Neuronal stem cell (in vitro differentiated cells): ENCODE data around the gene TMEM116.
"Not testable (repeated sequence)": the region's sequence is repeated elsewhere in the genome, so short reads cannot be mapped to it uniquely, and the experiment has no call there.

Experiments
- DNase-seq: peaks from one replicate; pipeline ENCODE4 v3.0.0-alpha.2; 2013; ENCODE audit warnings: low spot score
- H2AFZ ChIP-seq: one replicate; pipeline ENCODE4 v1.6.1; 2013; ENCODE audit warnings: mild to moderate bottlenecking, low read length, inconsistent platforms
- H2AK5ac ChIP-seq: 2 replicates; pipeline ENCODE4 v1.6.1; 2013; ENCODE audit warnings: low read depth, mild to moderate bottlenecking, inconsistent platforms, low read length, moderate library complexity, mixed read lengths
- H2BK120ac ChIP-seq: 2 replicates; pipeline ENCODE4 v1.6.1; 2013; ENCODE audit warnings: low read depth, mild to moderate bottlenecking, inconsistent platforms, low read length, moderate library complexity, mixed read lengths
- H2BK12ac ChIP-seq: one replicate; pipeline ENCODE4 v1.6.1; 2013; ENCODE audit warnings: low read length, inconsistent platforms
- H2BK15ac ChIP-seq: 2 replicates; pipeline ENCODE4 v1.6.1; 2013; ENCODE audit warnings: mild to moderate bottlenecking, low read length, inconsistent platforms, mixed read lengths
- H2BK5ac ChIP-seq: one replicate; pipeline ENCODE4 v1.6.1; 2013; ENCODE audit warnings: inconsistent platforms, mild to moderate bottlenecking, low read length, moderate library complexity
- H3K14ac ChIP-seq: one replicate; pipeline ENCODE4 v1.6.1; 2013; ENCODE audit warnings: low read length, inconsistent platforms
- H3K18ac ChIP-seq: 2 replicates; pipeline ENCODE4 v1.6.1; 2013; ENCODE audit warnings: low read length, inconsistent platforms
- H3K23ac ChIP-seq: 2 replicates; pipeline ENCODE4 v1.6.1; 2013; ENCODE audit warnings: low read depth, mild to moderate bottlenecking, mixed read lengths, low read length, inconsistent platforms; ENCODE audit not compliant: poor library complexity
- H3K27ac ChIP-seq: replicated peaks from 3 replicates; pipeline ENCODE4 v1.5.1; 2013; ENCODE audit warnings: low read length, inconsistent platforms
- H3K27me3 ChIP-seq, 3 experiments: 2 replicates each; pipeline ENCODE4 v1.6.1; 2013; ENCODE audit warnings: low read length in 3 of 3, mild to moderate bottlenecking in 2 of 3, inconsistent platforms in 1 of 3, low read depth in 1 of 3, mixed read lengths in 1 of 3, moderate library complexity in 1 of 3; ENCODE audit not compliant: control insufficient read depth in 3 of 3, insufficient read depth in 3 of 3
- H3K36me3 ChIP-seq, 2 donors: replicated peaks in 1 of 2; 2 replicates each; pipeline ENCODE4 v1.6.1; 2013; ENCODE audit warnings: low read length in 2 of 2; ENCODE audit not compliant: control insufficient read depth in 2 of 2, insufficient read depth in 2 of 2
- H3K4ac ChIP-seq: 2 replicates; pipeline ENCODE4 v1.6.1; 2013; ENCODE audit warnings: inconsistent platforms, mild to moderate bottlenecking, low read length, moderate library complexity
- H3K4me1 ChIP-seq, 2 donors: 1 replicate in 1 of 2; 2 replicates in 1 of 2; pipeline ENCODE4 v1.6.1; 2013; ENCODE audit warnings: low read length in 2 of 2, low read depth in 1 of 2; ENCODE audit not compliant: control insufficient read depth in 2 of 2, insufficient read depth in 1 of 2
- H3K4me2 ChIP-seq: one replicate; pipeline ENCODE4 v1.6.1; 2013; ENCODE audit warnings: mild to moderate bottlenecking, low read length, inconsistent platforms; ENCODE audit not compliant: insufficient read depth, poor library complexity, severe bottlenecking
- H3K4me3 ChIP-seq, 2 donors: 2 replicates each; pipeline ENCODE4 v1.5.1; 2013; ENCODE audit warnings: low read length in 2 of 2, mild to moderate bottlenecking in 2 of 2, inconsistent platforms in 1 of 2, moderate library complexity in 1 of 2
- H3K79me1 ChIP-seq: one replicate; pipeline ENCODE4 v1.6.1; 2013; ENCODE audit warnings: low read depth, mild to moderate bottlenecking, inconsistent platforms, low read length, moderate library complexity
- H3K9ac ChIP-seq: one replicate; pipeline ENCODE4 v1.6.1; 2013; ENCODE audit warnings: mild to moderate bottlenecking, low read depth, low read length, inconsistent platforms; ENCODE audit not compliant: poor library complexity
- H3K9me3 ChIP-seq, 2 donors: replicated peaks in 1 of 2; 2 replicates each; pipeline versions ENCODE3 to v1.6.1; 2013; ENCODE audit warnings: low read length in 2 of 2, mild to moderate bottlenecking in 2 of 2, inconsistent platforms in 1 of 2, low read depth in 1 of 2, mixed read lengths in 1 of 2, moderate library complexity in 1 of 2; ENCODE audit not compliant: control insufficient read depth in 2 of 2, insufficient read depth in 1 of 2
- H4K8ac ChIP-seq: one replicate; pipeline ENCODE4 v1.6.1; 2013; ENCODE audit warnings: low read depth, mild to moderate bottlenecking, inconsistent platforms, low read length, moderate library complexity
- H4K91ac ChIP-seq: one replicate; pipeline ENCODE4 v1.6.1; 2013; ENCODE audit warnings: low read length, low read depth, mild to moderate bottlenecking, inconsistent platforms; ENCODE audit not compliant: poor library complexity
- WGBS, 2 donors: extraction: QIAGEN DNeasy Blood & Tissue Kit; methylation state at CpG; one replicate each; pipeline ENCODE4 v1.1.7; 2013; ENCODE audit warnings: missing lambda C conversion rate in 2 of 2, mixed read lengths in 1 of 2; ENCODE audit not compliant: insufficient read length in 2 of 2, insufficient replicate concordance in 1 of 2; ENCODE audit errors: extremely low coverage in 2 of 2; 5-methylcytosine and 5-hydroxymethylcytosine counted together

Gene TMEM116

GRCh38 chr12:111964935-111965334, 48.0 kb downstream of the TMEM116 start:
- no peak for DNase-seq
- H3K9me3 ChIP-seq: no peaks in the 10 kb centered on the region
- H2BK120ac ChIP-seq: no peak overlapping the region

GRCh38 chr12:111959518-111959917, 53.4 kb downstream of the TMEM116 start:
- H3K4me3 ChIP-seq, H3K4me2 ChIP-seq, H3K27me3 ChIP-seq, H2BK15ac ChIP-seq, H2AK5ac ChIP-seq, H3K27ac ChIP-seq, H3K18ac ChIP-seq, H2BK12ac ChIP-seq, H3K4me1 ChIP-seq, H3K14ac ChIP-seq, H4K91ac ChIP-seq, H3K9ac ChIP-seq, H3K36me3 ChIP-seq, H2BK120ac ChIP-seq, DNase-seq, H3K4ac ChIP-seq, H2BK5ac ChIP-seq, H3K23ac ChIP-seq, H2AFZ ChIP-seq, H4K8ac ChIP-seq, H3K79me1 ChIP-seq: not testable (repeated sequence)
- peaks cover 2 to 15% of the 10 kb centered on the region in 2 donors for H3K9me3 ChIP-seq
- no CpG with 5 or more reads among the region's 2 CpGs for WGBS, 2 donors

More at GRCh38 chr12:111964935-111965334, 48.0 kb downstream of the TMEM116 start:
- Histone ChIP-seq H4K8ac (no peak overlapping the region), H4K91ac (no peak overlapping the region), H3K4me2 (no peak overlapping the region), H3K4me1 (no peaks in the 10 kb centered on the region), H2BK15ac (no peak overlapping the region), H2BK5ac (no peak overlapping the region), H3K4me3 (no peak overlapping the region), H3K23ac (no peak overlapping the region), H3K14ac (no peak overlapping the region), H2AK5ac (no peak overlapping the region), H3K36me3 (no peaks in the 10 kb centered on the region), H3K27ac (no peak overlapping the region), H2BK12ac (no peak overlapping the region), H2AFZ (no peak overlapping the region), H3K18ac (no peak overlapping the region), H3K9ac (no peak overlapping the region), H3K4ac (no peak overlapping the region), H3K79me1 (no peaks in the 10 kb centered on the region), H3K27me3 (no peaks in the 10 kb centered on the region)
- no CpG with 5 or more reads among the region's 1 CpG for WGBS, 2 donors

GRCh38 chr12:111957224-111957623, 55.7 kb downstream of the TMEM116 start:
- H2BK120ac ChIP-seq, H3K27ac ChIP-seq, H2BK5ac ChIP-seq, H3K4ac ChIP-seq, H3K4me2 ChIP-seq, H3K23ac ChIP-seq, H2AFZ ChIP-seq, H2BK12ac ChIP-seq, H3K4me3 ChIP-seq, DNase-seq, H3K36me3 ChIP-seq, H2BK15ac ChIP-seq, H3K9ac ChIP-seq, H4K8ac ChIP-seq, H3K27me3 ChIP-seq, H3K79me1 ChIP-seq, H3K4me1 ChIP-seq, H2AK5ac ChIP-seq, H4K91ac ChIP-seq, H3K14ac ChIP-seq, H3K18ac ChIP-seq: not testable (repeated sequence)
- peaks cover 2 to 17% of the 10 kb centered on the region in 2 donors for H3K9me3 ChIP-seq
- no CpG with 5 or more reads among the region's 31 CpGs for WGBS, 2 donors

- Histone ChIP-seq H2AK5ac (no peak overlapping the region), H4K91ac (no peak overlapping the region), H3K9ac (no peak overlapping the region), H3K27ac (no peak overlapping the region), H3K4me2 (no peak overlapping the region), H2BK15ac (no peak overlapping the region), H3K4me1 (no peaks in the 10 kb centered on the region), H4K8ac (no peak overlapping the region), H3K4ac (no peak overlapping the region), H2BK5ac (no peak overlapping the region), H3K18ac (no peak overlapping the region), H3K23ac (no peak overlapping the region), H3K27me3 (no peaks in the 10 kb centered on the region), H3K4me3 (no peak overlapping the region), H3K79me1 (no peaks in the 10 kb centered on the region), H2AFZ (no peak overlapping the region), H2BK120ac (no peak overlapping the region), H3K9me3 (peaks cover 2 to 17% of the 10 kb centered on the region in 2 donors), H3K14ac (no peak overlapping the region), H2BK12ac (no peak overlapping the region), H3K36me3 (no peaks in the 10 kb centered on the region)
- DNase-seq: no peak
- no CpG with 5 or more reads among the region's 5 CpGs for WGBS, 2 donors
Observed at GRCh38 chr12:111954969-111955368, 58.0 kb downstream of the TMEM116 start.
